AG09309 (cell line): Measurements from ENCODE around the gene WDR7.

ENCODE experiments used
- DNase-seq: peaks from one replicate; pipeline ENCODE4 v3.0.0-alpha.2; 2010; ENCODE audit warnings: low read depth
- H3K4me3 ChIP-seq: 2 replicates; pipeline ENCODE4 v1.5.1; 2011; ENCODE audit warnings: mild to moderate bottlenecking, low read depth, low read length, moderate library complexity; ENCODE audit not compliant: control insufficient read depth
- CTCF ChIP-seq: IDR thresholded peaks from 2 replicates; pipeline ENCODE4 v1.5.1; 2011; ENCODE audit warnings: mild to moderate bottlenecking, low read depth, low read length, inconsistent platforms; ENCODE audit not compliant: insufficient read depth, control insufficient read depth; ENCODE audit errors: missing control alignments

WDR7 gene

DNA sequence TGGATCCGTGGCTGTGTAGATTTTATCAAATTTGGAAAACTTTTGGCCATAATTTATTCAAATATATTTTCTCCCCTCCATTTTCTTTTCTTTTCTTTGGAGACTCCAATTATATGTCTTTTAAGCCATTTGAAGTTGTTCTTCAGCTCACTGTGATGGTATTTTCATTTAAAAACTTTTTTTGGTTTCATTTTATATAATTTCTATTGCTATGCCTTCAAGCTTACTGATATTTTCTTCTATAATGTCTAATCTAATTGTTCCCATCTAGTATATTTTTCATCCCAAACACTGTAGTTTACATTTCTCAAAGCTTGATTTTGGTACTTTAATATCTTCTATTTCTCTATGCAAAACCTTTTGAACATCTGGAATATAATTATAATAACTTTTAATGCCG lies 72.5 kb downstream of the WDR7 start:
- DNase-seq: no peak
- no peak for TF ChIP-seq CTCF
- no peak overlapping the region for H3K4me3 ChIP-seq

GRCh38 chr18:56726906-56727305 lies 75.7 kb downstream of the WDR7 start:
- TF ChIP-seq CTCF: no peak
- no peak overlapping the region for H3K4me3 ChIP-seq
- DNase-seq: no peak

DNA sequence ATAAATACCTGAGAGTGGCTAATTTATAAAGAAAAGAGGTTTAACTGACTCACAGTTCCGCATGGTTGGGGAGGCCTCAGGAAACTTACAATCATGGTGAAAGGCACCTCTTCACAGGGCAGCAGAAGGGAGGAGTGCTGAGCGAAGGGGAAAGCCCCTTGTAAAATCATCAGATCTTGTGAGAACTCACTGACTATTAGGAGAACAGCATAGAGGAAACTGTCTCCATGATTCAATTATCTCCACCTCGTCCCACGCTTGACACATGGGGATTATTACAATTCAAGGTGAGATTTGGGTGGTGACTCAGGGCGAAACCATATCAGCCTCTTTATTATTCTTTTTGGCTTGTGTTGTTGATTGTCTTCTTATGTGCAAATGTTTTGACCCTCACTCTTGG lies 76.2 kb downstream of the WDR7 start:
- no peak overlapping the region for H3K4me3 ChIP-seq
- TF ChIP-seq CTCF: no peak
- DNase-seq: no peak

- no peak overlapping the region for H3K4me3 ChIP-seq
- no peak for DNase-seq
- no peak for TF ChIP-seq CTCF
Observed at GRCh38 chr18:56728741-56729140, 77.6 kb downstream of the WDR7 start.

- no peak overlapping the region for H3K4me3 ChIP-seq
- DNase-seq: no peak
- no peak for TF ChIP-seq CTCF
Observed at GRCh38 chr18:56738184-56738583, 87.0 kb downstream of the WDR7 start.

DNA sequence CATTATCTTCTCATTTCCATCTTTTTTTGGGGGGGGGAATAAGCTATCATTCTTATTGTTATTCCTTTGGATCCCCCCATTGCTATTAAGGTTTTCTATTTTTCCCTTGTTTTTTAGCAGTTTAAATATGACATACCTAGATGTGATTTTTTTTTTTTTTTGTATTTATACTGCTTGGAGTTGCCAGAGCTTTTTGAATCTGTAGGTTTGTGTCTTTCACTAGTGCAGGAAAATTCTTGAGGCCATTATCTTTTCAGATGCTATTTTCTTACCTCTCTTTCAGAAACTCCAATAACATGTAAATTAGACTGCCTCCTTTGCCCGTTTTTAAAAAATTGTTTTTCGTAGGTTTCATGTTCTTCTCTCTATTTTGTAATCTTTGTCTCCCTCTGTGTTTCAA lies 88.6 kb downstream of the WDR7 start:
- H3K4me3 ChIP-seq: no peak overlapping the region
- TF ChIP-seq CTCF: no peak
- no peak for DNase-seq

DNA sequence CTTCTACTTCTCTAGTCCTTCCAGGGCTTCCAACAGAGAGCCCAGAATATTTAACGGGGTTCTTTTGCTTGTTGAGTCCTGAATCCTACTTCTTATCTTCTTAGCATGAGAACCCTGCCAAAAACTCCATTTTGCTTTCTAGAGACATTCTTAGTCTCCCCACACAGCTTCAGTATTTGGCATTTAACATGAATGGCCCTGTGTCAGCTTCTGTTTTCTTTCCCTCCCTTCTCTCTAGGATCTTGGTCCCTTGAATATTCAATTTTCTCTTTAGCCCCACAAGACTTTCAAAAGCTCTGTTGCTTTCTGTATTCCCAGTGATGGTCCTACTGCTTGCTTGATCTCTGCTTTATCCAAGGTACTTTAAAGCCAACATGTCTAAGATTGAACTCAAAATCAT lies 89.5 kb downstream of the WDR7 start:
- TF ChIP-seq CTCF: no peak
- no peak for DNase-seq
- H3K4me3 ChIP-seq: no peak overlapping the region
